Stimulated activated memory B cell treated with anti-CD40 and anti-IgM and Interleukin-4, amounts not matched to agents 10 μg/mL and 1 μg/mL and 100 μg/mL, for 72 hours (primary cell): ENCODE results near the gene NPTXR.

Experiments used
- ATAC-seq: fragments of 150-1000 bp; cut with Tn5 transposase; 2 replicates; pipeline ENCODE4 v1.10.0; 2021
- H3K27ac Mint-ChIP-seq: one replicate; pipeline ENCODE4 v1.8.0; 2022; ENCODE audit warnings: mild to moderate bottlenecking, mixed read lengths
- H3K27me3 Mint-ChIP-seq: one replicate; pipeline ENCODE4 v1.8.0; 2022; ENCODE audit warnings: mixed read lengths
- H3K36me3 Mint-ChIP-seq: one replicate; pipeline ENCODE4 v1.8.0; 2022; ENCODE audit warnings: mixed read lengths
- H3K4me1 Mint-ChIP-seq: one replicate; pipeline ENCODE4 v1.8.0; 2022; ENCODE audit warnings: mixed read lengths
- H3K4me3 Mint-ChIP-seq: one replicate; pipeline ENCODE4 v1.8.0; 2022; ENCODE audit warnings: mild to moderate bottlenecking, moderate library complexity, mixed read lengths
- H3K9me3 Mint-ChIP-seq: one replicate; pipeline ENCODE4 v1.8.0; 2022; ENCODE audit warnings: mixed read lengths

The NPTXR gene

GRCh38 chr22:38872172-38872830 is 28.5 kb upstream of the NPTXR start, which contains the start of gene CBX6:
Gene CBX6 (minus strand): TSS chr22:38872216. CDS start chr22:38872190, 26 bp downstream.
- H3K4me3 Mint-ChIP-seq, result peak within 1 kb of the TSS; percentile 98
- peak within 1 kb of the TSS; percentile 93 for H3K27ac Mint-ChIP-seq
- H3K27me3 Mint-ChIP-seq, result no peaks in the 10 kb centered on the region
- peaks cover 62% of the 10 kb centered on the region for H3K4me1 Mint-ChIP-seq
- H3K36me3 Mint-ChIP-seq, result peaks cover 27% of the 10 kb centered on the region
- peak; percentile 89 for ATAC-seq
- no peaks in the 10 kb centered on the region for H3K9me3 Mint-ChIP-seq

GRCh38 chr22:38871360-38872171 is 27.7 kb upstream of the NPTXR start:
- Mint-ChIP-seq H3K27me3 (no peaks in the 10 kb centered on the region), H3K27ac (peak overlapping the region; percentile 88)

GRCh38 chr22:38870791-38871359 is 27.0 kb upstream of the NPTXR start:
- peak overlapping the region; percentile 91 for H3K4me3 Mint-ChIP-seq
- no peaks in the 10 kb centered on the region for H3K27me3 Mint-ChIP-seq
- peaks cover 62% of the 10 kb centered on the region for H3K4me1 Mint-ChIP-seq

More at GRCh38 chr22:38871360-38872171, 27.7 kb upstream of the NPTXR start:
- ATAC-seq, result peak; percentile 40
- H3K4me3 Mint-ChIP-seq, result peak overlapping the region; percentile 98
- no peaks in the 10 kb centered on the region for H3K9me3 Mint-ChIP-seq
- H3K4me1 Mint-ChIP-seq, result peaks cover 62% of the 10 kb centered on the region
- peaks cover 27% of the 10 kb centered on the region for H3K36me3 Mint-ChIP-seq

GRCh38 chr22:38870312-38870741 is 26.5 kb upstream of the NPTXR start:
- Mint-ChIP-seq H3K9me3 (no peaks in the 10 kb centered on the region), H3K36me3 (peaks cover 34% of the 10 kb centered on the region), H3K27ac (peak overlapping the region; percentile 88), H3K4me3 (peak overlapping the region; percentile 91), H3K4me1 (peaks cover 62% of the 10 kb centered on the region), H3K27me3 (no peaks in the 10 kb centered on the region)
- peak; percentile 68 for ATAC-seq

More at GRCh38 chr22:38870791-38871359, 27.0 kb upstream of the NPTXR start:
- ATAC-seq, result no peak
- Mint-ChIP-seq H3K36me3 (peaks cover 28% of the 10 kb centered on the region), H3K9me3 (no peaks in the 10 kb centered on the region), H3K27ac (peak overlapping the region; percentile 88)

GRCh38 chr22:38869663-38870062 is 25.8 kb upstream of the NPTXR start:
- peak overlapping the region; percentile 91 for H3K4me3 Mint-ChIP-seq
- H3K27me3 Mint-ChIP-seq, result no peaks in the 10 kb centered on the region
- no peak for ATAC-seq
- peak overlapping the region; percentile 88 for H3K27ac Mint-ChIP-seq
- peaks cover 60% of the 10 kb centered on the region for H3K4me1 Mint-ChIP-seq
- H3K36me3 Mint-ChIP-seq, result peaks cover 36% of the 10 kb centered on the region
- no peaks in the 10 kb centered on the region for H3K9me3 Mint-ChIP-seq

GRCh38 chr22:38868886-38869381 is 25.1 kb upstream of the NPTXR start:
- Mint-ChIP-seq H3K36me3 (peaks cover 41% of the 10 kb centered on the region), H3K27ac (no peak overlapping the region), H3K4me3 (no peak overlapping the region)

GRCh38 chr22:38868286-38868721 is 24.5 kb upstream of the NPTXR start:
- Mint-ChIP-seq H3K9me3 (no peaks in the 10 kb centered on the region), H3K27me3 (no peaks in the 10 kb centered on the region), H3K27ac (no peak overlapping the region), H3K4me3 (no peak overlapping the region), H3K4me1 (peaks cover 58% of the 10 kb centered on the region), H3K36me3 (peaks cover 42% of the 10 kb centered on the region)
- ATAC-seq, result no peak

More at GRCh38 chr22:38868886-38869381, 25.1 kb upstream of the NPTXR start:
- no peaks in the 10 kb centered on the region for H3K9me3 Mint-ChIP-seq
- H3K27me3 Mint-ChIP-seq, result no peaks in the 10 kb centered on the region
- peak; percentile 29 for ATAC-seq
- H3K4me1 Mint-ChIP-seq, result peaks cover 58% of the 10 kb centered on the region

- peaks cover 59% of the 10 kb centered on the region for H3K4me1 Mint-ChIP-seq
- no peaks in the 10 kb centered on the region for H3K9me3 Mint-ChIP-seq
- no peaks in the 10 kb centered on the region for H3K27me3 Mint-ChIP-seq
- no peak overlapping the region for H3K27ac Mint-ChIP-seq
- peaks cover 42% of the 10 kb centered on the region for H3K36me3 Mint-ChIP-seq
- no peak for ATAC-seq
- no peak overlapping the region for H3K4me3 Mint-ChIP-seq
These were observed 23.9 kb upstream of the NPTXR start for GRCh38 chr22:38867471-38868285.

GRCh38 chr22:38867124-38867455 is 23.3 kb upstream of the NPTXR start:
- H3K27me3 Mint-ChIP-seq, result no peaks in the 10 kb centered on the region
- H3K9me3 Mint-ChIP-seq, result no peaks in the 10 kb centered on the region
- no peak for ATAC-seq
- H3K36me3 Mint-ChIP-seq, result peaks cover 42% of the 10 kb centered on the region
- H3K4me3 Mint-ChIP-seq, result no peak overlapping the region
- H3K27ac Mint-ChIP-seq, result no peak overlapping the region
- H3K4me1 Mint-ChIP-seq, result peaks cover 58% of the 10 kb centered on the region

GRCh38 chr22:38866399-38867123 is 22.7 kb upstream of the NPTXR start:
- Mint-ChIP-seq H3K36me3 (peaks cover 42% of the 10 kb centered on the region), H3K9me3 (no peaks in the 10 kb centered on the region), H3K4me1 (peaks cover 63% of the 10 kb centered on the region)

GRCh38 chr22:38866024-38866398 is 22.2 kb upstream of the NPTXR start:
- peaks cover 64% of the 10 kb centered on the region for H3K4me1 Mint-ChIP-seq
- H3K36me3 Mint-ChIP-seq, result peaks cover 36% of the 10 kb centered on the region
- ATAC-seq, result no peak
- H3K27me3 Mint-ChIP-seq, result no peaks in the 10 kb centered on the region
- H3K27ac Mint-ChIP-seq, result no peak overlapping the region
- no peaks in the 10 kb centered on the region for H3K9me3 Mint-ChIP-seq
- no peak overlapping the region for H3K4me3 Mint-ChIP-seq

More at GRCh38 chr22:38866399-38867123, 22.7 kb upstream of the NPTXR start:
- Mint-ChIP-seq H3K27ac (no peak overlapping the region), H3K4me3 (no peak overlapping the region), H3K27me3 (no peaks in the 10 kb centered on the region)
- no peak for ATAC-seq

- no peak overlapping the region for H3K4me3 Mint-ChIP-seq
- ATAC-seq, result no peak
- H3K36me3 Mint-ChIP-seq, result peaks cover 34% of the 10 kb centered on the region
- no peaks in the 10 kb centered on the region for H3K27me3 Mint-ChIP-seq
- peaks cover 62% of the 10 kb centered on the region for H3K4me1 Mint-ChIP-seq
- H3K27ac Mint-ChIP-seq, result no peak overlapping the region
- no peaks in the 10 kb centered on the region for H3K9me3 Mint-ChIP-seq
These were observed 21.6 kb upstream of the NPTXR start for GRCh38 chr22:38865201-38866023.

GRCh38 chr22:38864361-38865191 is 20.7 kb upstream of the NPTXR start:
- no peak for ATAC-seq
- peaks cover 61% of the 10 kb centered on the region for H3K4me1 Mint-ChIP-seq
- H3K27me3 Mint-ChIP-seq, result peaks cover 2% of the 10 kb centered on the region
- H3K27ac Mint-ChIP-seq, result no peak overlapping the region
- no peak overlapping the region for H3K4me3 Mint-ChIP-seq
- peaks cover 30% of the 10 kb centered on the region for H3K36me3 Mint-ChIP-seq
- no peaks in the 10 kb centered on the region for H3K9me3 Mint-ChIP-seq
